Measurements from ENCODE around the gene TCF4. TPM values are rescaled to one million over a fixed set of nuclear protein-coding genes. Genes with fewer than 3 reads are reported as not detected.

TCF4 gene
- total and polyA plus RNA-seq, 4 donors: 4.3 to 15.3 (median 11.5) TPM

GRCh38 chr18:55458456-55459203 lies 129.4 kb downstream of the TCF4 start:
- TF ChIP-seq RXRA (IDR thresholded peaks at IDR 0.05): no peak
- peak; percentile 61 for TF ChIP-seq NR2F2 (IDR thresholded peaks at IDR 0.05)
- Histone ChIP-seq H3K4me3 (ENCODE audit: low read depth in 1 of 3, low read length in 3 of 3) (no peak overlapping the region), H3K27me3 (ENCODE audit: control insufficient read depth in 4 of 4, insufficient read depth in 4 of 4, low read length in 3 of 4) (no peaks in the 10 kb centered on the region), H3K9ac (ENCODE audit: low read depth in 1 of 2, low read length in 2 of 2) (no peak overlapping the region), H3K27ac (ENCODE audit: low read depth in 1 of 2, low read length in 2 of 2) (no peak overlapping the region), H3K4me1 (ENCODE audit: control insufficient read depth in 4 of 4, insufficient read depth in 4 of 4, low read length in 3 of 4) (no peaks in the 10 kb centered on the region), H3K36me3 (ENCODE audit: control insufficient read depth in 4 of 4, insufficient read depth in 3 of 4, low read depth in 1 of 4, low read length in 3 of 4) (no peaks in the 10 kb centered on the region), H3K9me3 (ENCODE audit: control insufficient read depth in 4 of 4, low read length in 3 of 4) (no peaks in the 10 kb centered on the region)
- DNase-seq (ENCODE audit: low spot score): no peak
- 74% methylated on average over 12 of the region's 12 CpGs for WGBS

GRCh38 chr18:55457028-55457427 lies 131.0 kb downstream of the TCF4 start:
- 78% methylated on average over 2 of the region's 2 CpGs for WGBS
- no peak for TF ChIP-seq FOXA2 (IDR thresholded peaks at IDR 0.05)
- no peak for TF ChIP-seq MAX (IDR thresholded peaks at IDR 0.05)
- no peak for TF ChIP-seq GABPA (IDR thresholded peaks at IDR 0.05 in 1 of 2, conservative IDR thresholded peaks at IDR 0.05 in 1 of 2)
- no peak for TF ChIP-seq RXRA (IDR thresholded peaks at IDR 0.05)
- no peak for TF ChIP-seq CTCF (IDR thresholded peaks at IDR 0.05; ENCODE audit: low read depth, low read length, missing input control)
- TF ChIP-seq RAD21 (IDR thresholded peaks at IDR 0.05): no peak
- no peak for TF ChIP-seq HNF4G (IDR thresholded peaks at IDR 0.05)
- TF ChIP-seq FOXA1 (IDR thresholded peaks at IDR 0.05): no peak
- no peak for TF ChIP-seq EGR1 (IDR thresholded peaks at IDR 0.05; ENCODE audit: low read depth in 2 of 2)
- TF ChIP-seq NR2F2 (IDR thresholded peaks at IDR 0.05): no peak
- TF ChIP-seq ZBTB33 (IDR thresholded peaks at IDR 0.05): no peak
- TF ChIP-seq SP1 (IDR thresholded peaks at IDR 0.05): no peak
- no peak for TF ChIP-seq HNF4A (conservative IDR thresholded peaks at IDR 0.05)
- no peak for TF ChIP-seq JUND (IDR thresholded peaks at IDR 0.05)
- TF ChIP-seq ATF3 (IDR thresholded peaks at IDR 0.05): no peak
- TF ChIP-seq TAF1 (conservative IDR thresholded peaks at IDR 0.05): no peak
- no peaks in the 10 kb centered on the region for H3K36me3 ChIP-seq (ENCODE audit: control insufficient read depth in 4 of 4, insufficient read depth in 3 of 4, low read depth in 1 of 4, low read length in 3 of 4)
- H3K9ac ChIP-seq (ENCODE audit: low read depth in 1 of 2, low read length in 2 of 2): no peak overlapping the region
- H3K9me3 ChIP-seq (ENCODE audit: control insufficient read depth in 4 of 4, low read length in 3 of 4): no peaks in the 10 kb centered on the region
- DNase-seq (ENCODE audit: low spot score): no peak
- no peak overlapping the region for H3K4me3 ChIP-seq (ENCODE audit: low read depth in 1 of 3, low read length in 3 of 3)
- no peaks in the 10 kb centered on the region for H3K4me1 ChIP-seq (ENCODE audit: control insufficient read depth in 4 of 4, insufficient read depth in 4 of 4, low read length in 3 of 4)
- no peaks in the 10 kb centered on the region for H3K27me3 ChIP-seq (ENCODE audit: control insufficient read depth in 4 of 4, insufficient read depth in 4 of 4, low read length in 3 of 4)
- H3K27ac ChIP-seq (ENCODE audit: low read depth in 1 of 2, low read length in 2 of 2): no peak overlapping the region
